GM19025 (cell line): ENCODE measurements around the gene ACOT4.
"Not testable (repeated sequence)": the region's sequence is repeated elsewhere in the genome, so short reads cannot be mapped to it uniquely, and the experiment has no call there.

Experiments used
- ATAC-seq: cut with Tn5 transposase; IDR thresholded peaks from one replicate; pipeline ENCODE4 v1.9.1; 2021; ENCODE audit warnings: mild to moderate bottlenecking, low read depth, moderate library complexity; ENCODE audit not compliant: unreplicated experiment

Gene ACOT4

GRCh38 chr14:73574251-73574650 is 17.4 kb upstream of the ACOT4 start:
- ATAC-seq: not testable (repeated sequence)

GRCh38 chr14:73576391-73576790 is 15.3 kb upstream of the ACOT4 start:
- no peak for ATAC-seq

- not testable (repeated sequence) for ATAC-seq
Observed at GRCh38 chr14:73577214-73577613, 14.5 kb upstream of the ACOT4 start.

GRCh38 chr14:73582102-73582979 is 9.3 kb upstream of the ACOT4 start:
- ATAC-seq: not testable (repeated sequence)

- ATAC-seq: no peak
Observed at GRCh38 chr14:73588695-73589094, 3.0 kb upstream of the ACOT4 start.

- ATAC-seq: no peak
Observed at GRCh38 chr14:73589116-73589515, 2.6 kb upstream of the ACOT4 start.

GRCh38 chr14:73590673-73591004 is 1.0 kb upstream of the ACOT4 start:
- ATAC-seq: not testable (repeated sequence)

GRCh38 chr14:73594491-73594890 is 2.8 kb downstream of the ACOT4 start:
- no peak for ATAC-seq

- ATAC-seq: no peak
Observed at GRCh38 chr14:73599499-73599898, 7.8 kb downstream of the ACOT4 start.

GRCh38 chr14:73602994-73603393 is 11.3 kb downstream of the ACOT4 start:
- ATAC-seq: no peak

GRCh38 chr14:73606271-73606670 is 14.6 kb downstream of the ACOT4 start:
- ATAC-seq: no peak

GRCh38 chr14:73607241-73607640 is 15.6 kb downstream of the ACOT4 start:
- no peak for ATAC-seq

GRCh38 chr14:73610687-73611086 is 19.0 kb downstream of the ACOT4 start:
- no peak for ATAC-seq

GRCh38 chr14:73612339-73613045 is 20.8 kb downstream of the ACOT4 start, which contains the start of gene ACOT6:
Gene ACOT6, plus strand, starts transcription at chr14:73612517. Its CDS starts 55 bp downstream, at chr14:73612572.
- ATAC-seq: peak; percentile 77

- ATAC-seq: no peak
Observed at GRCh38 chr14:73613046-73613383, 21.3 kb downstream of the ACOT4 start.

- ATAC-seq: no peak
Observed at GRCh38 chr14:73613419-73613963, 21.8 kb downstream of the ACOT4 start.

- no peak for ATAC-seq
Observed at GRCh38 chr14:73616831-73617230, 25.2 kb downstream of the ACOT4 start.

- no peak for ATAC-seq
Observed at GRCh38 chr14:73619524-73619923, 27.9 kb downstream of the ACOT4 start.

GRCh38 chr14:73620268-73620667 is 28.6 kb downstream of the ACOT4 start:
- ATAC-seq: no peak

GRCh38 chr14:73623504-73624054 is 31.9 kb downstream of the ACOT4 start:
- ATAC-seq: no peak

GRCh38 chr14:73625706-73626105 is 34.0 kb downstream of the ACOT4 start:
- no peak for ATAC-seq
